ENCODE results near the gene MBTPS1. TPM values are rescaled to one million over a fixed set of nuclear protein-coding genes. Genes with fewer than 3 reads are reported as not detected.

MBTPS1 gene
- total RNA-seq, 1 donor from 2014 or later, result 54.5 TPM

DNA sequence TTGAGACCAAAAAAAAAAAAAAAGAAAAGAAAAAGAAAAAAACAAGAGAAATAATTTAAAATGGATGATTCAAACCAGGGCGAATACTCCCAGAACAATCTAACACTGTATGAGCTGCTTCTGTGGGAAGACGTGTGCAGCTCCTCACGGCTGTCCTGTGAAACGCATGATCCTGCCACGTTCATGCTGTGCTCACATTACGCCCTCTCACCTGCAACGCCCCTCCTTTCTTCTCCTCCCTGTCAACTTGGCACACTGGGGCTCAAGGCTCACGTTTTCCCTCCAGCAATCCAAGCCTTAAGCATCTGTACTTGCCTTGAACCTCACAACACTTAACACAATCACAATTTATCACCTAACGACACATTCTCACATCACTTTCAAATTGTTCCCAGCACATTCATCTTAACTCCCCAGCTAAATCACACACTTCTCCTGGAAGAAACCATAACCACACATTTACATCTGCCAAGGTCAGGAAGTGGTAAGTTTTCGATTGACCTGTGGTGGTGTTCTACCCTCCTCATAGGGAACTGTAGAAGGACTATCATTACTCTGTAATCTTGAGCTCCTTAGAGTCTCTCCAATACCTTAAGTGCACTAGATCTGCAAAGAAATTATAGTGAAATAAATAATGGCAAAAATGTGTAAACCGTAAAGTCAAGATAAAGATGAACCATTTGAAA lies 29.1 kb downstream of the MBTPS1 start:
- H3K36me3 Mint-ChIP-seq (ENCODE audit: low read depth), result peaks cover 47% of the 10 kb centered on the region
- DNase-seq (ENCODE audit: low spot score), result no peak
- H3K9me3 Mint-ChIP-seq, result no peaks in the 10 kb centered on the region
- peaks cover 43% of the 10 kb centered on the region for H3K4me1 Mint-ChIP-seq (ENCODE audit: low read depth)
- intact Hi-C loops (cut with micrococcal nuclease), result loop anchor here (1.0 to 2.0 kb wide), 4 partner anchors 12 to 100 kb away; partner anchors contain the start of genes DNAAF1, HSDL1, MBTPS1 and TAF1C
- peak overlapping the region; percentile 14 for H3K27ac Mint-ChIP-seq
- peak overlapping the region; percentile 47 for H3K4me3 Mint-ChIP-seq
- H3K27me3 Mint-ChIP-seq (ENCODE audit: insufficient read depth), result no peaks in the 10 kb centered on the region

DNA sequence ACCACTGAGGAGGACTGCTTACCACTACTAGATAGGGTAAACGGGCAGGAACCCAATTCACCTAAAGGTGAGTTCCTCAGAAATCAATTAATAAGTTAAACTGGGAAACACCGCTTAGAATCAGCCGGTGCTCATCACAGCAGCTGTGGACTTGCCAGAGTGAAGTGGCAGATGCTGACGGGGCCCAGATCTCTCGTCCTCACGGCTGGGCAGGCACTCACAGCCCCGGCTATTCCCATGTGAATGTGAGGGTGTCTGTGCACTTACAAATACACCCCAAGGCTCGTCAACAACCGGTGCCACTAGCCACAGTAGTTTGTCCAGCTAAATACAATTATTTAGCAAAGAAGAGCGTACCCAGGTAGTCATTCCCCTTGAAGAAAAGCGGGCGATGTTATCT lies 29.7 kb downstream of the MBTPS1 start:
- intact Hi-C loops (cut with micrococcal nuclease), result no loop called here
- H3K27me3 Mint-ChIP-seq (ENCODE audit: insufficient read depth), result no peaks in the 10 kb centered on the region
- no peak for DNase-seq (ENCODE audit: low spot score)
- no peak overlapping the region for H3K27ac Mint-ChIP-seq
- H3K4me3 Mint-ChIP-seq, result no peak overlapping the region
- peaks cover 48% of the 10 kb centered on the region for H3K36me3 Mint-ChIP-seq (ENCODE audit: low read depth)
- no peaks in the 10 kb centered on the region for H3K9me3 Mint-ChIP-seq
- H3K4me1 Mint-ChIP-seq (ENCODE audit: low read depth), result peaks cover 43% of the 10 kb centered on the region

DNA sequence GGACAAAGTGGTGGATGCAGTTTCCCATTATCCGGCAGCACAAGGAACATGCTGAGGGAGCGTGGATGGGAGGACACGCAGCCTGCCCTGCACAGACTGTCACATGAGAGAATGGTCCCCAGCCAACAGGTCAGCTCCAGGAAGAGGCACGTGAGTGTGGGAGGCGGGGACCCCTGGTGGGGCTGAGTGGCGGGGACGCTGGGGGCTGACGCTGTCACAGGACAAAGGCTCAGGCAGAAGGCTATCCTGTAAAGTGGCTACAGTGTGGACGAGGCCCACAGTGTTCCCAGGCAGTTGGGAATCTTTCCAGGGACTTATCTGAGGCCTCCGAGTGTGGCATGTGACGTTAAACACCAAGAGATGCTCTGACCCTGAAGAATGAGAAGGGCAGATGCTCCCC lies 30.4 kb downstream of the MBTPS1 start:
- no peak overlapping the region for H3K27ac Mint-ChIP-seq

DNA sequence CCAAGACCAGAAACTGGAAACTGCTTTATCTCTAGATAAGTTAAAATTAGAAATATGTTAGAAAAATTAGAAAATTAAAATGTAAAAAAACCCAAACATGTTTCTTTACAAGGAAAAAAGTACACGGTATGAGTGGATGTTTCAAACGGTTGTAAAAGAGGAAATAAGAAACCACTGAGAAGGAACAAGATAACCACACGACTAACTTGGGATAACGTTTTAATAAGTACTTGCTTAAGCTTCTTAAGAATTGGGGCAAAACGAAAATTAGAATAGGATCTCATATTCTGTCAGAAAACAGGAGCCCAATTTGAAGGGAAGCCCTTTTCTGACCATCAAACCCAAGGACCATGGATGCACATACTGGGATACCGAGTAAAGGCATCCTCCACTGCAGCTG lies 31.0 kb downstream of the MBTPS1 start:
- Mint-ChIP-seq H3K27me3 (ENCODE audit: insufficient read depth) (no peaks in the 10 kb centered on the region), H3K9me3 (no peaks in the 10 kb centered on the region), H3K4me1 (ENCODE audit: low read depth) (peaks cover 43% of the 10 kb centered on the region), H3K27ac (no peak overlapping the region), H3K36me3 (ENCODE audit: low read depth) (peaks cover 46% of the 10 kb centered on the region), H3K4me3 (no peak overlapping the region)
- DNase-seq (ENCODE audit: low spot score), result no peak
- intact Hi-C loops (cut with micrococcal nuclease), result no loop called here

More for the DNA sequence above, 30.4 kb downstream of the MBTPS1 start:
- no peak overlapping the region for H3K4me3 Mint-ChIP-seq
- no peak for DNase-seq (ENCODE audit: low spot score)
- no peaks in the 10 kb centered on the region for H3K9me3 Mint-ChIP-seq
- intact Hi-C loops (cut with micrococcal nuclease), result no loop called here
- H3K4me1 Mint-ChIP-seq (ENCODE audit: low read depth), result peaks cover 43% of the 10 kb centered on the region
- peaks cover 44% of the 10 kb centered on the region for H3K36me3 Mint-ChIP-seq (ENCODE audit: low read depth)
- no peaks in the 10 kb centered on the region for H3K27me3 Mint-ChIP-seq (ENCODE audit: insufficient read depth)

DNA sequence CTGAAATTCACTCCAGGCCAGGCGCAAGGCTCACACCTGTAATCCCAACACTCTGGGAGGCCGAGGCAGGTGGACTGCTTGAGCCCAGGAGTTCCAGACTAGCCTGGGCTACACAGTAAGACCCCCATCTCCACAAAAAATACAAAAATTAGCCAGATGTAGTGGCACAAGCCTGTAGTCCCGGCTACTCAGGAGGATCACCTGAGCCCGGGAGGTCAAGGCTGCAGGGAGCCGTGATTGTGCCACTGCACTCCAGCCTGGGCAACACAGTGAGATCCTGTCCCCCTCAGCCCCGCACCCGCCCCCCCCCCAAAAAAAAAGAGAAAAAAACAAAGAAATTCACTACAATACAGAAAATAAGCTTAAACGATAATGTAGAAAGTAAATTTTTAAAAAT lies 31.5 kb downstream of the MBTPS1 start:
- Mint-ChIP-seq H3K27me3 (ENCODE audit: insufficient read depth) (no peaks in the 10 kb centered on the region), H3K27ac (no peak overlapping the region), H3K4me3 (no peak overlapping the region), H3K9me3 (no peaks in the 10 kb centered on the region), H3K36me3 (ENCODE audit: low read depth) (peaks cover 45% of the 10 kb centered on the region), H3K4me1 (ENCODE audit: low read depth) (peaks cover 43% of the 10 kb centered on the region)
- intact Hi-C loops (cut with micrococcal nuclease), result no loop called here
- no peak for DNase-seq (ENCODE audit: low spot score)

DNA sequence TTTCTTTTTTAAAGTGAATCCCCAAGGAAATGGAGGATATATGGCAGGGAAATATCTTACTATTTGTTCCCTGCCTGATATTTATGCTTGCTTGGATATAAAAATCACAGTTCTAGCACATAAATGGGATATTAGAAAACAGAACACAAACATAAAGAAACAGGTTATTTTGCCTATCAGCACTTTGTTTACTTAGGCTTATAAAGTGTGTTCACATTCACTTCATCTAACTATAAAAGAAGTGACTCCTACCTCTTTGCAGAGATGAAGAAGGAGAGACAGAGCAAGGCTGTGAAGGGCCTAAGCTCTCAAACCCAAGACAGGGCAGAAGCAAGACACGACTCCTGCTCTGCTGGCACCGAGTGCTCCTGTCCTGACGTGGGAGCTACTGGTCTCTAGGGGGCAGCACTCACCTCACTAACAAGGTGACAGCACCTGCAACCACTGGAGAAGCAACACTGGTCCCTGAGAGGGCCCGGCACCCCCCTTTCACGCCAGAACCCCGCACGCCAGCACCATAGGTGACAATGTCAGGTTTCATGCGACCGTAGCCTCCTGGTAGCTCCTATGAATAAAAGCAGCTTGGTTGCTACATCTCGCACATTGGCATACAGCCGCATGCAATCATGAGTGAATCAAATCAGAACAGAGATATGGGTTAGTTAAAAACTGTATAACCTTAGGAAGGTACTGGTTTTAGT lies 32.0 kb downstream of the MBTPS1 start:
- Mint-ChIP-seq H3K36me3 (ENCODE audit: low read depth) (peaks cover 45% of the 10 kb centered on the region), H3K27ac (no peak overlapping the region)

DNA sequence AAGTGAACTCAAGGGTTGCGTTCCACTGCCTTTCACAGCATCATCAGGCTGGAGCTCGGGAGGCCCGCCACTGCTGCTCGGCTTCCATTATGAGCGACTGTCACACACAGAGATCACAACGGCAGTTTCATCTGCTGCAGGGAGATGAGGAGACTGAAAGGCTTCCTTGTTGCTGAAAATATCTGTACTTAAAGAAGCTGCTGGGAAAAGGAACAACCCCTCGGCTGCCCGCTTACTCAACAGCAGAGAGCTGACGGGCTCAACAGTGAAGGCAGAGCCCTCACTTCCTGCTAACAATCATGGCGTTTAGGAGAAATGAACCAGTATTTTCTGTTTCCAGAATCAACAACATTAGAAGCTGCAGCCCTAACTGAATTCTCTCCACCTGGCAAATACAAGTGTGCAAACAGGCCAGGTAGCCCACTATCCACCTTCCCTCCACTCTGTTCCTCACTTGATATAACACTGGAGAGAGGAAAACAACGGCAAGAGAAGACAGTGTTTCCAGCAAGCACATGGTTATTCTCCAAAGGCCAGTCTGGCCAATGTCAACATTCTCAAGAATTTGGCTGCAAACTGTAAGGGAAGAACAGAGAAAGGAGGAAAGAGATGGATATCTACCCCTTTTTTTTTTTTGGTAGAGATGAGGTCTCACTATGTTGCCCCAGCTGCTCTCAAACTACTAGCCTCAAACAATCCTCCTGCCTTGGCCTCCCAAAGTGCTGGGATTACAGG lies 33.7 kb downstream of the MBTPS1 start:
- H3K36me3 Mint-ChIP-seq (ENCODE audit: low read depth), result peaks cover 40% of the 10 kb centered on the region
- H3K9me3 Mint-ChIP-seq, result no peaks in the 10 kb centered on the region
- peaks cover 26% of the 10 kb centered on the region for H3K4me1 Mint-ChIP-seq (ENCODE audit: low read depth)
- DNase-seq (ENCODE audit: low spot score), result no peak
- no peak overlapping the region for H3K27ac Mint-ChIP-seq
- intact Hi-C loops (cut with micrococcal nuclease), result no loop called here
- H3K27me3 Mint-ChIP-seq (ENCODE audit: insufficient read depth), result no peaks in the 10 kb centered on the region
- H3K4me3 Mint-ChIP-seq, result no peak overlapping the region

More for the DNA sequence above, 32.0 kb downstream of the MBTPS1 start:
- no peak overlapping the region for H3K4me3 Mint-ChIP-seq
- H3K9me3 Mint-ChIP-seq, result no peaks in the 10 kb centered on the region
- peaks cover 43% of the 10 kb centered on the region for H3K4me1 Mint-ChIP-seq (ENCODE audit: low read depth)
- H3K27me3 Mint-ChIP-seq (ENCODE audit: insufficient read depth), result no peaks in the 10 kb centered on the region
- intact Hi-C loops (cut with micrococcal nuclease), result loop anchor here (1.0 kb wide), 4 partner anchors 33 to 103 kb away; partner anchors contain the start of genes DNAAF1, HSDL1 and TAF1C
- DNase-seq (ENCODE audit: low spot score), result peak; percentile 53

DNA sequence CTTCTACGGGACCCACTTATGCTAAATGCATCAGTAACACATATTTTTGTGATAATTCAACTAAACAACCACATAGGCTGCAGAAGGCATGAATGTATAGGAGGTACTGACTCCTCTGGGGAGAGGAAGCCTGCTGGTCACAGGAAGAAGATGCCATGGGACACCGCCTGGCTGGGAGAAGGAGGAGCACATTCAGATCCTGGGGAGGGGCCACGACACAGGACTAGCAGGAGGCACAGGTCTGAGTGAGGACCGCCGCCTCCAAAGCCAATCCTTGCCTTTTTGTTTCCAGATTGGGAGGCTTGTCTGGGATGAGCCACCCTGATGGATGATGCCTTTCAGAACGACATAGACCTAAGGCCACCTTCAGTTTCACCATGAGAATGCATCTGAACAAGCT lies 34.6 kb downstream of the MBTPS1 start:
- Mint-ChIP-seq H3K27ac (no peak overlapping the region), H3K9me3 (no peaks in the 10 kb centered on the region), H3K36me3 (ENCODE audit: low read depth) (peaks cover 42% of the 10 kb centered on the region), H3K4me1 (ENCODE audit: low read depth) (peaks cover 17% of the 10 kb centered on the region), H3K4me3 (no peak overlapping the region), H3K27me3 (ENCODE audit: insufficient read depth) (no peaks in the 10 kb centered on the region)
- intact Hi-C loops (cut with micrococcal nuclease), result no loop called here
- DNase-seq (ENCODE audit: low spot score), result no peak

DNA sequence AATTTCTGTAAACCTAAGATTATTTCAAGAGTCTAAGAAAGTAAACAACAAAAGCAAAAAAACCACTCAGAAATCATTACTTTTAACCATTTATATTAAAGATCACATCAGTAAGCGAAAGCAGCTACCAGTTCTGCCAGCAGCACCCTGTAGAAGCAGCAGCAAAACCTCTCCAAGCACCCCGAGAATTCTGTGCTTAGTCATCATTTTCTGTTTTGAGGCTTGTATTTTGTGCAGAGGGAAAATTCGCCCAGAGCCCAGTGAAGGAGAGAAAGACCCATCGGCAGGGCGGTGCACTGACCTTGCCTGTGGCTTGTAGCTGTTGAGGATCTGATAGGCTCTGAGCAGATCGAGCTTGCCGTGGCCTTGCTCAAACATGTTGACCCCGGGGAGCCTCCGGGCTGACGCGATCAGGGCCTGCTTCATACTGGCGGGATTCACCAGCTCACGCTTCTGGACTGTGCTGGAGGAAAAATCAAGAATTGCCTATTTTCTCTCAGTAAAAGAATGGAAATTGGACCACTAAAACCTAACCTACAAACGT lies 35.2 kb downstream of the MBTPS1 start:
- intact Hi-C loops (cut with micrococcal nuclease), result no loop called here
- peaks cover 14% of the 10 kb centered on the region for H3K4me1 Mint-ChIP-seq (ENCODE audit: low read depth)
- peaks cover 40% of the 10 kb centered on the region for H3K36me3 Mint-ChIP-seq (ENCODE audit: low read depth)
- no peaks in the 10 kb centered on the region for H3K9me3 Mint-ChIP-seq
- H3K27ac Mint-ChIP-seq, result no peak overlapping the region
- H3K4me3 Mint-ChIP-seq, result no peak overlapping the region
- no peaks in the 10 kb centered on the region for H3K27me3 Mint-ChIP-seq (ENCODE audit: insufficient read depth)
- DNase-seq (ENCODE audit: low spot score), result no peak

DNA sequence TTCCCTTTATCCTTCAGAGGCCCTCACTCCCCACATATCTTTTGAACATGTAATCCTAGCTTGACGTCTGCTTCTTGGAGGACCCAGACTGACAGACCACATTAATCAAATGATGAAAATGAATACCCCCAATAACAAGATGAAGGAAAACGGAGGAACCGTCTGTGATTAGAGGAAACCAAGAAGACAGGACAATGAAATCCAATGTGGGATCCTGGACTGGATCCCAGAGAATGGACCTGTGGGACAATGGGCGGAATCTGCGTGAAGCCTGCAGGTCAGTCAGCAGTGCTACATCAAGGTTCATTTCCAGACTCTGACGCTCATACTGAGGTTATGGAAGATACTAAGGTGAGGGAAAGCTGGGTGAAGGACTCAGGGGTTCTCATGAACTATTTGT lies 35.9 kb downstream of the MBTPS1 start:
- intact Hi-C loops (cut with micrococcal nuclease), result no loop called here
- Mint-ChIP-seq H3K4me1 (ENCODE audit: low read depth) (peaks cover 8% of the 10 kb centered on the region), H3K36me3 (ENCODE audit: low read depth) (peaks cover 35% of the 10 kb centered on the region), H3K27me3 (ENCODE audit: insufficient read depth) (no peaks in the 10 kb centered on the region), H3K4me3 (no peak overlapping the region), H3K27ac (no peak overlapping the region), H3K9me3 (no peaks in the 10 kb centered on the region)
- DNase-seq (ENCODE audit: low spot score), result no peak

DNA sequence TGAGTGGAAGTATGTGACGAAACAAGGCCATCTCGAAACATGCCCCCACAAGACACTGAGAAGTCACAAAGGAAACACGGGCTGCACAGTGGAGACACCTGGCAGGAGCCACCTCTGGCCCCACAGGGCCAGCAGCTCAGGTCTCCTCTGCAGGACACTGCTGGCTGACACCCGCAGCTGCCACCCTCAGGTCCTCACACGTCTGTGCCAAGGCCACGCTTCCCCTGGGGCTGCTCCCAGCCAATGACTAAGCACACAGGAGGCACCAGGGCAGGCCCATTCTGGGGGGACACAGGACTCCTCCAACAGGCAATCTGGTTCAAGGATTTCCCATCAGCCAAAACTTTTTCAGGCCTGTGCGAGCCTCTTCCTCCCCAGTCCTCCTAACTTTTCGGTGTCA lies 36.4 kb downstream of the MBTPS1 start:
- no peaks in the 10 kb centered on the region for H3K27me3 Mint-ChIP-seq (ENCODE audit: insufficient read depth)
- H3K27ac Mint-ChIP-seq, result no peak overlapping the region
- no peak overlapping the region for H3K4me3 Mint-ChIP-seq
- H3K4me1 Mint-ChIP-seq (ENCODE audit: low read depth), result peaks cover 6% of the 10 kb centered on the region
- peaks cover 37% of the 10 kb centered on the region for H3K36me3 Mint-ChIP-seq (ENCODE audit: low read depth)
- H3K9me3 Mint-ChIP-seq, result no peaks in the 10 kb centered on the region
- intact Hi-C loops (cut with micrococcal nuclease), result no loop called here
- DNase-seq (ENCODE audit: low spot score), result no peak

DNA sequence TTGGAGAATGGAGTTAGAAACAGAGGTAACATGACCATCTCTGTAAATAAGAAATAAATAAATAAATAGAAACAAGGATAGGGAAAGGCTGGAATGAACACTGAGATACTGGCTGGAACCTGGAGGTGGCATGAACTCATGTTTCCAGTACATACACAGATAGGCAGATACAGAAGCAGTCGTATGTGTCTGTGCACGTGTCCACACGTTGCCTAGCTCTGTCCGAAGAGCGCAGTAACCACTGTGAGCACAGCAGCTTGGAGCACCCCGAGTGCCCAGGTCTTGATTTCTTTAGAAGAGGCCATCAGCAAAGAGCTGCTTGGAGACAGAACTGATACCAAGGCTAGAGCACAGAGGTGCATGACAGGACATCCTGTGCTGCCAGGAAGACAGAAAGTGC lies 37.1 kb downstream of the MBTPS1 start:
- Mint-ChIP-seq H3K27me3 (ENCODE audit: insufficient read depth) (no peaks in the 10 kb centered on the region), H3K36me3 (ENCODE audit: low read depth) (peaks cover 37% of the 10 kb centered on the region), H3K27ac (no peak overlapping the region), H3K4me1 (ENCODE audit: low read depth) (peaks cover 2% of the 10 kb centered on the region), H3K4me3 (no peak overlapping the region), H3K9me3 (no peaks in the 10 kb centered on the region)
- intact Hi-C loops (cut with micrococcal nuclease), result no loop called here
- DNase-seq (ENCODE audit: low spot score), result no peak

DNA sequence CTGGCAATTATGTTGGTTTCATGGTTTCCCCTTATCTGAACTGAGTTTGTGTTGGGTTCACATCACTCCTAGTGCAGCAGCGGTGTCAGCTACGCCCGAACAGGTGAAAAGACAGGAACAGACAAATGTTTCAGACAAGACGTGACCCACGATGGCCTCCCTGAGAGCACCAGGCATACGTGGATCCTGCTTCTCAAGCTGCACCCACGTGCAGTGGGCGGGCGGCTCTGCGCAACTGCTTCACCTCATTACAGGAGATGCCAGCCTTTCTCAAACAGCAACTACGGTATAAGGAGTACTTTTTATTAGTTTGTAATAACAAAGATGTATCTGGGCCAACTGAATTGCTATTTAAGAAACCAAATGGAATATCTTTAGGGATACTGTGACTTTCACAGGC lies 41.4 kb downstream of the MBTPS1 start:
- no peak overlapping the region for H3K4me3 Mint-ChIP-seq
- intact Hi-C loops (cut with micrococcal nuclease), result no loop called here
- no peaks in the 10 kb centered on the region for H3K4me1 Mint-ChIP-seq (ENCODE audit: low read depth)
- no peak overlapping the region for H3K27ac Mint-ChIP-seq
- H3K9me3 Mint-ChIP-seq, result no peaks in the 10 kb centered on the region
- H3K36me3 Mint-ChIP-seq (ENCODE audit: low read depth), result peaks cover 36% of the 10 kb centered on the region
- no peaks in the 10 kb centered on the region for H3K27me3 Mint-ChIP-seq (ENCODE audit: insufficient read depth)
- DNase-seq (ENCODE audit: low spot score), result no peak

Measured in activated T-helper 1 cell treated with anti-CD3 and anti-CD28 coated beads, Interleukin-12 subunit alpha, Interleukin-12 subunit beta, Interleukin-2, Interleukin-4 antibody, amounts not matched to agents 30 ng/mL and 10 ng/mL and 1 ng/mL, durations not matched to agents 14 hours and 24 hours and 36 hours (primary cell).